Fibroblast of pulmonary artery (primary cell): ENCODE results near the gene RAB6A.
A peak's percentile ranks its signal among the peaks of the same experiment; 100 is the strongest.

Source experiments
- DNase-seq: peaks from one replicate; pipeline ENCODE4 v3.0.0-alpha.2; 2010; ENCODE audit warnings: low read depth
- H3K4me3 ChIP-seq: replicated peaks from 2 replicates; pipeline ENCODE4 v1.5.1; 2011; ENCODE audit warnings: low read depth, mild to moderate bottlenecking, control low read depth, low read length, moderate library complexity
- CTCF ChIP-seq: IDR thresholded peaks from 2 replicates; pipeline ENCODE4 v1.5.1; 2011; ENCODE audit warnings: mild to moderate bottlenecking, control low read depth, low read length, inconsistent platforms; ENCODE audit errors: missing control alignments

The RAB6A gene

GRCh38 chr11:73760679-73761402, at the start of gene RAB6A:
TSS of gene RAB6A (minus strand) at chr11:73761074. CDS start at chr11:73760635, 439 bp downstream.
- TF ChIP-seq CTCF, result peak; percentile 9
- peak within 1 kb of the TSS; percentile 97 for H3K4me3 ChIP-seq

GRCh38 chr11:73810637-73811036, 49.8 kb upstream of the RAB6A start:
- H3K4me3 ChIP-seq, result no peak overlapping the region
- no peak for DNase-seq
- no peak for TF ChIP-seq CTCF

More at GRCh38 chr11:73760679-73761402, at the start of gene RAB6A:
- peak; percentile 100 for DNase-seq

GRCh38 chr11:73808052-73808451, 47.2 kb upstream of the RAB6A start:
- no peak for TF ChIP-seq CTCF
- no peak for DNase-seq
- no peak overlapping the region for H3K4me3 ChIP-seq

- no peak overlapping the region for H3K4me3 ChIP-seq
- TF ChIP-seq CTCF, result no peak
- no peak for DNase-seq
Observed at GRCh38 chr11:73804712-73805111, 43.8 kb upstream of the RAB6A start.

- H3K4me3 ChIP-seq, result no peak overlapping the region
- no peak for TF ChIP-seq CTCF
- no peak for DNase-seq
Observed at GRCh38 chr11:73801136-73801535, 40.3 kb upstream of the RAB6A start.

GRCh38 chr11:73800276-73800806, 39.5 kb upstream of the RAB6A start:
- no peak for TF ChIP-seq CTCF
- no peak overlapping the region for H3K4me3 ChIP-seq
- no peak for DNase-seq

- no peak overlapping the region for H3K4me3 ChIP-seq
- no peak for TF ChIP-seq CTCF
- no peak for DNase-seq
Observed at GRCh38 chr11:73797457-73797856, 36.6 kb upstream of the RAB6A start.
